Astrocyte (in vitro differentiated cells and primary cell): ENCODE results near the gene ECHS1. TPM values are rescaled to one million over a fixed set of nuclear protein-coding genes. Genes with fewer than 3 reads are reported as not detected.
A peak's percentile ranks its signal among the peaks of the same experiment; 100 is the strongest.

Experiments
- DNase-seq: peaks from one replicate; pipeline ENCODE4 v3.0.0-alpha.2; 2010; ENCODE audit warnings: low read depth
- FAIRE-seq: peaks from 2 replicates; lab custom pipeline; 2011; peaks lifted over from hg19 to GRCh38; lab: Jason Lieb, UNC
- H2AFZ ChIP-seq: 2 replicates; pipeline ENCODE4 v1.6.0; 2012; ENCODE audit warnings: low read depth, low read length, inconsistent platforms
- H3K27ac ChIP-seq: 2 replicates; pipeline ENCODE4 v1.5.1; 2011; ENCODE audit warnings: low read depth, low read length, inconsistent platforms
- H3K27me3 ChIP-seq: 2 replicates; pipeline ENCODE4 v1.6.0; 2011; ENCODE audit warnings: low read length, inconsistent platforms; ENCODE audit not compliant: insufficient read depth
- H3K36me3 ChIP-seq: 2 replicates; pipeline ENCODE4 v1.5.1; 2011; ENCODE audit warnings: low read length, inconsistent platforms; ENCODE audit not compliant: insufficient read depth
- H3K4me1 ChIP-seq: 2 replicates; pipeline ENCODE4 v1.5.1; 2011; ENCODE audit warnings: low read length, inconsistent platforms; ENCODE audit not compliant: insufficient read depth
- H3K4me2 ChIP-seq: 2 replicates; pipeline ENCODE4 v1.6.0; 2012; ENCODE audit warnings: low read length, inconsistent platforms
- H3K4me3 ChIP-seq: 2 replicates; pipeline ENCODE4 v1.5.1; 2011; ENCODE audit warnings: low read depth, mild to moderate bottlenecking, low read length, inconsistent platforms; ENCODE audit not compliant: insufficient read depth
- H3K79me2 ChIP-seq: 2 replicates; pipeline ENCODE4 v1.6.0; 2012; ENCODE audit warnings: mild to moderate bottlenecking, low read length, inconsistent platforms; ENCODE audit not compliant: insufficient read depth
- H3K9ac ChIP-seq: 2 replicates; pipeline ENCODE4 v1.6.0; 2012; ENCODE audit warnings: mild to moderate bottlenecking, low read length, inconsistent platforms
- H3K9me3 ChIP-seq: 2 replicates; pipeline ENCODE4 v1.5.1; 2012; ENCODE audit warnings: low read depth, mild to moderate bottlenecking, low read length, inconsistent platforms; ENCODE audit not compliant: insufficient read depth
- H4K20me1 ChIP-seq: 2 replicates; pipeline ENCODE4 v1.6.0; 2012; ENCODE audit warnings: low read length, inconsistent platforms; ENCODE audit not compliant: insufficient read depth
- H3K27ac Mint-ChIP-seq: one replicate; pipeline ENCODE4 v1.8.0; 2021; ENCODE audit warnings: mild to moderate bottlenecking, mixed read lengths; ENCODE audit not compliant: unreplicated experiment
- H3K27me3 Mint-ChIP-seq: one replicate; pipeline ENCODE4 v1.8.0; 2021; ENCODE audit warnings: low read depth, mixed read lengths; ENCODE audit not compliant: unreplicated experiment
- H3K36me3 Mint-ChIP-seq: one replicate; pipeline ENCODE4 v1.8.0; 2021; ENCODE audit warnings: low read depth, mixed read lengths; ENCODE audit not compliant: unreplicated experiment
- H3K4me1 Mint-ChIP-seq: one replicate; pipeline ENCODE4 v1.8.0; 2021; ENCODE audit warnings: low read depth, mixed read lengths; ENCODE audit not compliant: unreplicated experiment
- H3K4me3 Mint-ChIP-seq: one replicate; pipeline ENCODE4 v1.8.0; 2021; ENCODE audit warnings: mild to moderate bottlenecking, moderate library complexity, mixed read lengths; ENCODE audit not compliant: unreplicated experiment
- H3K9me3 Mint-ChIP-seq: one replicate; pipeline ENCODE4 v1.8.0; 2021; ENCODE audit warnings: mild to moderate bottlenecking, mixed read lengths; ENCODE audit not compliant: unreplicated experiment
- EZH2 ChIP-seq: IDR thresholded peaks from 2 replicates; pipeline ENCODE4 v1.6.1; 2012; ENCODE audit warnings: mild to moderate bottlenecking, low read length, inconsistent platforms; ENCODE audit not compliant: insufficient read depth
- total RNA-seq: library from RNA; stranded (reverse); gene quantifications from 2 replicates; pipeline ENCODE4 v1.2.1, GENCODE V29; 2021
- TF ChIP-seq, protein P1 (sequence below): IDR thresholded peaks from 2 replicates; pipeline ENCODE4 v1.5.1; 2011; ENCODE audit warnings: low read depth, mild to moderate bottlenecking, inconsistent platforms, low read length, moderate library complexity; ENCODE audit not compliant: insufficient read depth

The ECHS1 gene
- total RNA-seq, 1 donor from 2014 or later = 90.9 TPM

DNA sequence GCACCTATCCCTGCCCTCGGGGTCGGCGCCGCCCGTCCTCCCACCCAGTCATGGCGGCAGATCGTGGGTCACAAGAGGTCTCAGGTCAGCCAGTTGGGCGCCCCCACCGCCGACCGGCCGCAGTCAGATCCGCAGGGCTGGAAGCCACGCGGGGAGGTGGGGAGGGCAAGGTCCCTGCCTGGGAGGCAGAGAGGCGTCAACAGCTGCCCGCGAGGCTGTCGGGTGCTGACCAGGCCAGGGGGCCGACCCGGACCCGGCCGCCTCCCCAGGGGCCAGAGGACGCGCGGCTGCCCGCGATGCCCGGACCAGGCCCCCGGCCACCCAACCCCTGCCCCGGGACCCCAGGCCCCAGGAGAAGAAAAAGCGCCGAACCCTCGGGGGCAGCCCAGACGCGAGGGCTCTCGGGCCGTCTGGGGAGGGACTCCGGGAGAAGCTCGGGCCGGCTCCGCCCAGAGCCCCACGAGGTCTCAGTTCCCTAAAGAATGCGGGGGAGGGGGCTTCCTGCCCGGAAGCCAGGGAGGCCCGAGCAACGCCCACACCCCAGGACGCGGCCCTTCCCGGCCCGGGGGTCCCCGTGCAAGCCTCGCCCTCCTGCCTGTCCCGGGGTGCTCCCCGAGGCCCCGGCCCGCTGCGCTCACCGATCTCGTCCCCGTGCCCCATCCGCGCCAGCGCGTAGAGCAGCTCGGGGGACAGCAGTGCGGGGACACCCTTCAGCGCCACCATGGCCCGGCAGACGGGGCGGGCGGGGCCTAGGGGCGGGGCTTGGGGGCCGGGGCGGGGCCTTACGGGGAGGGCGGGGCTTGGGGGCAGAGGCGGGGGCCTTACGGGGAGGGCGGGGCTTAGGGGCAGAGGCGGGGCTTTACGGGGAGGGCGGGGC lies 15.6 kb downstream of the ECHS1 start, which contains the start of gene FUOM:
FUOM (minus strand) TSS at position 735 of the 877 bp plus-strand sequence; CDS start at position 723, 12 bp downstream.
- TF ChIP-seq, protein P1, sequence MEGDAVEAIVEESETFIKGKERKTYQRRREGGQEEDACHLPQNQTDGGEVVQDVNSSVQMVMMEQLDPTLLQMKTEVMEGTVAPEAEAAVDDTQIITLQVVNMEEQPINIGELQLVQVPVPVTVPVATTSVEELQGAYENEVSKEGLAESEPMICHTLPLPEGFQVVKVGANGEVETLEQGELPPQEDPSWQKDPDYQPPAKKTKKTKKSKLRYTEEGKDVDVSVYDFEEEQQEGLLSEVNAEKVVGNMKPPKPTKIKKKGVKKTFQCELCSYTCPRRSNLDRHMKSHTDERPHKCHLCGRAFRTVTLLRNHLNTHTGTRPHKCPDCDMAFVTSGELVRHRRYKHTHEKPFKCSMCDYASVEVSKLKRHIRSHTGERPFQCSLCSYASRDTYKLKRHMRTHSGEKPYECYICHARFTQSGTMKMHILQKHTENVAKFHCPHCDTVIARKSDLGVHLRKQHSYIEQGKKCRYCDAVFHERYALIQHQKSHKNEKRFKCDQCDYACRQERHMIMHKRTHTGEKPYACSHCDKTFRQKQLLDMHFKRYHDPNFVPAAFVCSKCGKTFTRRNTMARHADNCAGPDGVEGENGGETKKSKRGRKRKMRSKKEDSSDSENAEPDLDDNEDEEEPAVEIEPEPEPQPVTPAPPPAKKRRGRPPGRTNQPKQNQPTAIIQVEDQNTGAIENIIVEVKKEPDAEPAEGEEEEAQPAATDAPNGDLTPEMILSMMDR = no peak
- TF ChIP-seq EZH2 = no peak
- no peak for FAIRE-seq
- H3K9me3 Mint-ChIP-seq = no peaks in the 10 kb centered on the region
- H3K27ac Mint-ChIP-seq = no peak within 1 kb of the TSS
- Histone ChIP-seq H2AFZ (peak within 1 kb of the TSS; percentile 87), H3K27me3 (no peaks in the 10 kb centered on the region), H3K9ac (peak within 1 kb of the TSS; percentile 73), H3K27ac (no peak within 1 kb of the TSS), H3K79me2 (peaks cover 5% of the 10 kb centered on the region), H3K4me1 (peaks cover 9% of the 10 kb centered on the region), H3K4me3 (peak within 1 kb of the TSS; percentile 57), H4K20me1 (peaks cover 11% of the 10 kb centered on the region), H3K36me3 (no peaks in the 10 kb centered on the region), H3K4me2 (peak within 1 kb of the TSS; percentile 85), H3K9me3 (no peaks in the 10 kb centered on the region)
- H3K36me3 Mint-ChIP-seq = peaks cover 5% of the 10 kb centered on the region
- no peaks in the 10 kb centered on the region for H3K27me3 Mint-ChIP-seq
- H3K4me1 Mint-ChIP-seq = no peaks in the 10 kb centered on the region
- peak within 1 kb of the TSS; percentile 78 for H3K4me3 Mint-ChIP-seq
- DNase-seq = peak; percentile 23

DNA sequence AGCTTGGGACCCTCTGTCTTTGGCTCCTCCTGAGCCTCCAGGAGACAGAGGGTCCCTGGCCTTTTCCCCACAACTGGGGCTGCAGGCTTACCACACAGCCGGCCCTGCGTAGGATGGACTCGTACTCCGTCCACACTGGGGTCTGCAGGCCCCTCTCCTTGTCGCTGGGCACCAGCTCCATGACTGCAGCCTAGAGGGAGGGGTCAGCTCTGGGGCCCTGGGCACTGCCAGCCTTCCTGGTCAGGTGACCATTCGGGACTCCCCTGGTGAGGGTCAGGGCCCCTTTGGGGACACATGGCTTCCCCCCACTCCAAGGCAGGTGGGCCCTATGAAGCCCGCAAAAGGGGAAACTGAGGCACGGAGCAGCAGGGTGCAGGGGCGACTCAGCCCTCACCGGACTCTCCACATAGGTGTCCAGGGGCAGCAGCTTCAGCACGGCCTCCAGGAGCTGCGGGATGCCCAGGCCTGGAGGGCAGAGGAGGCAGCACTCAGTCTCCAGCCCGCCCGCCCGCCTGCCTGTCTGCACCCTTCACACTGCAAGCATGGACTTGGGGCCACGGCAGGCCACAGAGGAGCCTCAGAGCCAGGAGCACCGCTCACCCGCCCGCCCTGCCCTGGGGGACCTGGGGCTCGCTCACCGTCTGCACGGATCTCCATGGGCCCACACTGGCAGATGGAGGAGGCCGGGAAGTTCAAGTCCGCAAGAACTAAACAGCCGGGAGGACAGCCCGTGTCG lies 16.4 kb downstream of the ECHS1 start:
- Mint-ChIP-seq H3K27me3 (no peaks in the 10 kb centered on the region), H3K9me3 (no peaks in the 10 kb centered on the region), H3K27ac (no peak overlapping the region), H3K4me3 (peak overlapping the region; percentile 78), H3K36me3 (no peaks in the 10 kb centered on the region), H3K4me1 (no peaks in the 10 kb centered on the region)
- Histone ChIP-seq H3K9me3 (no peaks in the 10 kb centered on the region), H3K4me1 (peaks cover 9% of the 10 kb centered on the region), H3K27me3 (no peaks in the 10 kb centered on the region), H2AFZ (peak overlapping the region; percentile 87), H4K20me1 (peaks cover 7% of the 10 kb centered on the region), H3K36me3 (no peaks in the 10 kb centered on the region), H3K4me2 (peak overlapping the region; percentile 85), H3K79me2 (peaks cover 5% of the 10 kb centered on the region), H3K9ac (peak overlapping the region; percentile 73), H3K27ac (no peak overlapping the region), H3K4me3 (peak overlapping the region; percentile 57)
- FAIRE-seq (no peak), DNase-seq (no peak)
- TF ChIP-seq, protein P1 = no peak
- TF ChIP-seq EZH2 = no peak
